IPS DF 6.9 (cell line): ENCODE results near the gene GRK4.

Experiments
- DNase-seq: peaks from one replicate; pipeline ENCODE4 v3.0.0-alpha.2; 2013; ENCODE audit warnings: low read depth, low spot score
- H3K27ac ChIP-seq: one replicate; pipeline ENCODE4 v1.5.1; 2013; ENCODE audit warnings: low read length, control low read depth
- H3K27me3 ChIP-seq: 2 replicates; pipeline ENCODE4 v1.6.1; 2013; ENCODE audit warnings: mild to moderate bottlenecking, low read length; ENCODE audit not compliant: control insufficient read depth, insufficient read depth
- H3K36me3 ChIP-seq: 2 replicates; pipeline ENCODE4 v1.6.1; 2013; ENCODE audit warnings: low read length; ENCODE audit not compliant: control insufficient read depth, insufficient read depth
- H3K4me1 ChIP-seq: 2 replicates; pipeline ENCODE4 v1.6.1; 2013; ENCODE audit warnings: low read length; ENCODE audit not compliant: control insufficient read depth, insufficient read depth
- H3K4me3 ChIP-seq: 2 replicates; pipeline ENCODE4 v1.5.1; 2013; ENCODE audit warnings: mild to moderate bottlenecking, low read length
- H3K9me3 ChIP-seq: 2 replicates; pipeline ENCODE4 v1.6.1; 2013; ENCODE audit warnings: low read length, inconsistent platforms; ENCODE audit not compliant: control insufficient read depth, insufficient read depth
- WGBS: extraction: QIAGEN DNeasy Blood & Tissue Kit; methylation state at CpG from one replicate; pipeline ENCODE4 v1.1.7; 2013; ENCODE audit warnings: mixed read lengths, missing lambda C conversion rate; ENCODE audit not compliant: insufficient read length, insufficient coverage; 5-methylcytosine and 5-hydroxymethylcytosine counted together

The GRK4 gene

DNA sequence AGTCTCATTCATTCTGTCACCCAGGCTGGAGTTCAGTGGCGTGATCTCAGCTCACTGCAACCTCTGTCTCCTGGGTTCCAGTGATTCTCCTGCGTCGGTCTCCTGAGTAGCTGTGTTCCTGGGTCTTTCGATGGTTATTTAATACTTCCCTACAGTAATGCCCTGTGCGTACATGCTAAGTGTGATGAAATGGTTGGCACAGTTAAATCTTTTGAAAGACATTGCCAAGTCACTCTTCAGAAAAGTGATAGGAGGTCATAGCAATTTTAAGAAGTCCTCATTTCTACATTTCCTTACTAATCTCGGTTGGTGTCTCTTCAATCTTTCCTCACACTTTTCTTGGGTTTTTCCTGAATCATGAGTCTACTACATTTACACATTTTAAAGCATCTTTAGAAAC, 96.6 kb downstream of the GRK4 start:
- H3K9me3 ChIP-seq = no peaks in the 10 kb centered on the region
- no CpG with 5 or more reads among the region's 6 CpGs for whole genome bisulfite sequencing
- no peaks in the 10 kb centered on the region for H3K27me3 ChIP-seq
- H3K27ac ChIP-seq = no peak overlapping the region
- DNase-seq = no peak
- H3K4me3 ChIP-seq = no peak overlapping the region
- H3K36me3 ChIP-seq = no peaks in the 10 kb centered on the region
- H3K4me1 ChIP-seq = no peaks in the 10 kb centered on the region

DNA sequence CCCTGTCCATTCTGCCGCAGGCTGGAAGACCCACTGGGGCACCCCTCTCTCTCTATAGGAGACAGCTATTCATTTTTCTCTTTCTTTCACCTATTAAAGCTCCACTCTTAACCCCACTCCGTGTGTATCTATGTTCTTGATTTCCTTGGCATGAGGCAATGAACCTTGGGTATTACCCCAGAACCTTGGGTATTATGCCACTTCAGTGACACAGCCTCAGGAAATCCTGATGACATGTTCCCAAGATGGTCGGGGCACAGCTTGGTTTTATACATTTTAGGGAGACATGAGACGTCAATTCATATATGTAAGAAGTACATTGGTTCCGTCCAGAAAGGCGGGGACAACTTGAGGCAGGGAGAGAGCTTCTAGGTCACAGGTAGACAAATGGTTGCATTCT, 97.6 kb downstream of the GRK4 start:
- no CpG with 5 or more reads among the region's 6 CpGs for whole genome bisulfite sequencing
- H3K27ac ChIP-seq = no peak overlapping the region
- H3K9me3 ChIP-seq = no peaks in the 10 kb centered on the region
- H3K4me3 ChIP-seq = no peak overlapping the region
- H3K36me3 ChIP-seq = no peaks in the 10 kb centered on the region
- DNase-seq = no peak
- H3K4me1 ChIP-seq = no peaks in the 10 kb centered on the region
- no peaks in the 10 kb centered on the region for H3K27me3 ChIP-seq

DNA sequence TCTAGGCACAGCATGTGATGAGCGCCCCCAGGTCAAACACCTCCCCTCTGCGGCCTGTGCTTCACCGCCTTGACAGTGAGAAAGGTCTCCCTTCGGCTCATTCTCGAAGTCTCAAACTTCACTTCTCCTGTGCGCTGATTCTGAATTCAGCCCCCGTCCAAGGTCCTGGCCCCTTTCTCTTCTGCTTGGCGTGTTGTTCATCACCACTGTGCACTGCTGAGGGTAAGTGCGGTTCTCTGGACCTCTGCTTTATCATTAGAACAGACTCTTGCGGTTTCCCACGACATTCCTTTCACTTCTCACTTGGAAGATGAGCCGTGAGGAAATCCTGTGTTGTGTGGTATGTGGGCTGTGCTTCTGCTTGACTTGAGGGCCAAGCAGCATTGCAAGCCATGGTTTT, 99.1 kb downstream of the GRK4 start:
- no peak for DNase-seq
- no CpG with 5 or more reads among the region's 12 CpGs for whole genome bisulfite sequencing
- Histone ChIP-seq H3K4me1 (no peaks in the 10 kb centered on the region), H3K4me3 (no peak overlapping the region), H3K9me3 (no peaks in the 10 kb centered on the region), H3K27ac (no peak overlapping the region), H3K27me3 (no peaks in the 10 kb centered on the region), H3K36me3 (no peaks in the 10 kb centered on the region)

DNA sequence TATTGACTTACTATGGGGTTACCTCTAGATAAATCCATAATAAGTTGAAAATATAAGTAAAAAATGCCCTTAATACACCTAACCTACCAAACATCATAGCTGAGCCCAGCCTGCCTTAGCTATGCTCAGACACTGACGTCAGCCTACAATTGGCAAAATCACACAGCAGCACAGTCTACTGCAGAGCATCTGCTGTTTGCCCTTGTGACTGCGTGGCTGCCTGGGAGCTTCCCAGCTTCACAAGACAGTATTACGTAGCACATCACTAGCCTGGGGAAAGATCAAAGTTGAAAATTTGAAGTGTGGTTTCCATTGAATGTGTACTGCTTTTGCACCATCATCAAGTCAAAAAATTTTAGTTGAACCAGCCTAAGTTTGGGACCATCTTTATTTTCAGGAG, 102.2 kb downstream of the GRK4 start:
- Histone ChIP-seq H3K4me1 (no peaks in the 10 kb centered on the region), H3K27ac (no peak overlapping the region), H3K9me3 (no peaks in the 10 kb centered on the region), H3K27me3 (no peaks in the 10 kb centered on the region), H3K4me3 (no peak overlapping the region), H3K36me3 (no peaks in the 10 kb centered on the region)
- no peak for DNase-seq
- WGBS = no CpG with 5 or more reads among the region's 3 CpGs

DNA sequence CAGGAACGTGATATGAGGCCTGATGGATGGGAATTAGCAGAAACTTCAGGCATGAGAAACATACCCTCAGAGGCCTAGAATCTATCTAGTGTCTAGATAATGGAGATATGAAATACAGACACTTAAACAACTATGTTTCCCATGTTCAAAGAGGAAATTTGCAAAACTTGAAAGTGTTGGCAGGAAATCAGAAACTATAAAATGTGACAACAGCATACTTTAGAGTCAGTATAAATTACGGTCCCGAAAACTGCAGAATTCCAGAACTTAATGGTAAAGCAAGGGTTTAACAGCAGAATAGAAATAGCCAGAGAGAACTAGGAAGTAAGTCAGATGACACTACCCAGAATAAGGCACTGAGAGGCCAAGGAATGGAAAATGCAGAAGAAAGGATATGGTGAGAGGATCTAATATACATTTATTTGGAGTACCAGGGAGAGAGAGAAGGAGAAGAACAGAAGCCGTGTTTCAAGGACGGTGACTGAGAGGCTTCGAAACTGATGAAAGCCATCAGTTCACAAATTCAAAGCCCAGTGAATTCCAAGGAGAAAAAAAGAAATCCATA, 103.5 kb downstream of the GRK4 start:
- no peaks in the 10 kb centered on the region for H3K4me1 ChIP-seq
- H3K27me3 ChIP-seq = no peaks in the 10 kb centered on the region
- no peak overlapping the region for H3K4me3 ChIP-seq
- no peaks in the 10 kb centered on the region for H3K36me3 ChIP-seq
- WGBS = no CpG with 5 or more reads among the region's 6 CpGs
- DNase-seq = no peak
- no peaks in the 10 kb centered on the region for H3K9me3 ChIP-seq
- H3K27ac ChIP-seq = no peak overlapping the region

DNA sequence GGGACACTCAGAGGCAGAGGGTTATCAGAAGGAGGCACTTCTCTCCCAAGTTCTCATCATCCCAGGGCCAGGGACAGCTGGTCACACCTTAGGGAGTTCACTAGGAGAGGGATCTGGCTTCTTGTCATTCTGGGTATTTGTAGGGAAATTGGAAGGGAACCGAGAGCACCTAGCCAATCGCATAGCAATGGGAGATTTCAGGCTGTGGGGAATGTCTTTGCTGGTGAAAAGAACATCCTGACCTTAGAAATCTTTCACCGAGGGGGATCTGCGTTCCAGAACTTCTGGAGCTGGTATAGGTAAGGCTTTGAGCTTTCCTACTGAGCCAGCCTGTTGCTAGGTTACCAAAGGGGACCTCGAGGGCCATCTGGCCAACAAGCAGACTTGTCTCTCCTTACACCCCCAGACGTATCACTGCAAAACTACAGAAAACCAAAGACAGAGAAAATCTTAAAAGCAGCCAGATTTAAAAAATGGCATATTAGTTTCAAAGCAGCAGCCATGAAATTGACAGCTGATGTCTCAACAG, 104.2 kb downstream of the GRK4 start:
- H3K4me3 ChIP-seq = no peak overlapping the region
- no peaks in the 10 kb centered on the region for H3K4me1 ChIP-seq
- no peaks in the 10 kb centered on the region for H3K9me3 ChIP-seq
- H3K27me3 ChIP-seq = no peaks in the 10 kb centered on the region
- H3K36me3 ChIP-seq = no peaks in the 10 kb centered on the region
- WGBS = no CpG with 5 or more reads among the region's 6 CpGs
- H3K27ac ChIP-seq = no peak overlapping the region
- DNase-seq = no peak

DNA sequence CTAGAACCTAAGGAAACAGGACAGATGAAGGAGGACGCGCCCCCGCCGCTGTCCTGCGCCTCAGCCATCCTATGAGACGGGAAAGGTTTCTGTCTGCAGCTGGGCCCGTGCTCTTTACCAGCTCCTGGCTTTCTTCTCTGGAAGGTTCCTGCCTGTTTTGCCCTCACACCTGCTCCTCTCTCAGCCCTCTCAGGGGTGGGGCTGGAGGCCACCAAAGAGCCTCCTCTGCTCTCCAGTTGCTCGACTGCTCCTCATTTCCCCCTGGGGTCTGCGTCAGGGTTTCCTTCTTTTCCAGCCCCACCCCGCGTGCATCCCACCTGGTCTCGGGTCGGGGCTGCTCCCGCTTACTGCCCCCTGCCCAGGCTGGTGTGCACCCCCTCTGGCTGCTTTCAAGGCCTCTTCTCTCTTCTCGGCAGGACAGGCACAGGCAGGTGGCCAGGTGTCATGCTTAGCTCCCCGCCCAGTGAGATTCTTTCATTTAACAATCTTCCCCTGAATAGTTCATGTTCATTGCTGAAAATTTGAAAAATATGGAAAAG, 106.4 kb downstream of the GRK4 start:
- H3K9me3 ChIP-seq = no peaks in the 10 kb centered on the region
- no peak for DNase-seq
- no peaks in the 10 kb centered on the region for H3K4me1 ChIP-seq
- H3K27me3 ChIP-seq = no peaks in the 10 kb centered on the region
- no peak overlapping the region for H3K4me3 ChIP-seq
- no peaks in the 10 kb centered on the region for H3K36me3 ChIP-seq
- no CpG with 5 or more reads among the region's 16 CpGs for WGBS
- no peak overlapping the region for H3K27ac ChIP-seq

DNA sequence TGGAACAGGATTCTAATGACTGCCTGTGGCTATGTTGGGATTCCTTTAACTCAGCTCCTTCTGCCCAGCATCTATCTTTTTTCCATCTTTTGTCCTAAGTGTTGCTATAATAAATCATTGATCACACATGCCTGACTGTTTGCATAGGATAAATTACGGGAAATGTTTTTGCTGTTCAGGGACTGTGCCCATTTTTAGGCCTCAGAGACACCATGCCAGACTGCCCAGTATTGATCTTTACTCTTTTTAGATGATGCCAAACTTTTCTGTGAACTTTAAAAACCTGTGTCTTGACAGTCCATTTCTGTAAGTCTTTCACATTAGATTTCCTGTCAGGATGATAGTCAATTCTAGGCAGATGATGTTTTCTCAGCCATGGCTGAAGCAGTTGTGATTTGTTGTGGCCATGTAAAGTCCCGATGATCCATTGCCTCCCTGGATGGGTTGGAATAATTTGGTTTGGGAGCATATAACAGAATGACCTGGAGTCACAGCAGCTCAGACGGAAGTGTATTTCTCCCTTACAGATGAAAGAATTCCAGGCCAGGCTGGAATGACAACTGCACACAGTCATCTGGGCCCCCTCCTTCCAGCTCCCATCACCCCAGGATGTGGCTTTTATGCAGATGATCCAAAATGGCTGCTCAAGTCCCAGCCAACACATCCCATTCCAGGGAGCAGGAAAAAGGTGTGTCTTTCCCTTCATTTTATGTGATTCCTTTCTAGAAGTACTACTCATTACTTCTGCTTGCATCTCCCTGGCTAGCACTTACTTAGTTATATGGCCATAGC, 107.5 kb downstream of the GRK4 start:
- Histone ChIP-seq H3K4me1 (no peaks in the 10 kb centered on the region), H3K27ac (no peak overlapping the region), H3K4me3 (no peak overlapping the region), H3K27me3 (no peaks in the 10 kb centered on the region), H3K9me3 (no peaks in the 10 kb centered on the region), H3K36me3 (no peaks in the 10 kb centered on the region)
- no CpG with 5 or more reads among the region's 3 CpGs for WGBS
- DNase-seq = no peak

DNA sequence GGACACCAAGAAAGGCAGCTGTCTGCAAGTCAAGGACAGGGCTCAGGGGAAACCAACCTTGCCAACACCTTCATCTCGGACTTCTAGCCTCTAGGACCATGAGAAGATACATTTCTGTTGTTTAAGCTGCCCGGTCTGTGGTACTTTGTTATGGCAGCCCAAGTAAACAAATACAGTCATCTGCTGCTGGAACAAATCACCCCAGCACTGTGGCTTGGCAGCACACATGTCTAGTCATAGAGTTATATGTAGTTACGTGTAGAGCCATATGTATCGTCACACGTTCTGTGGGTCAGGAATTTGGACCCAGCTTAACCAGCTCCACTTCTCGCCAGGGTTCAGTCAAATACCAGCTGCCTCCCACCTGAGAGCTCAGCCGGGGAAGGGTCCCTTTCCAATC, 108.4 kb downstream of the GRK4 start:
- Histone ChIP-seq H3K27me3 (no peaks in the 10 kb centered on the region), H3K36me3 (no peaks in the 10 kb centered on the region), H3K9me3 (no peaks in the 10 kb centered on the region), H3K4me3 (no peak overlapping the region), H3K27ac (no peak overlapping the region), H3K4me1 (no peaks in the 10 kb centered on the region)
- DNase-seq = no peak
- WGBS = no CpG with 5 or more reads among the region's 7 CpGs

DNA sequence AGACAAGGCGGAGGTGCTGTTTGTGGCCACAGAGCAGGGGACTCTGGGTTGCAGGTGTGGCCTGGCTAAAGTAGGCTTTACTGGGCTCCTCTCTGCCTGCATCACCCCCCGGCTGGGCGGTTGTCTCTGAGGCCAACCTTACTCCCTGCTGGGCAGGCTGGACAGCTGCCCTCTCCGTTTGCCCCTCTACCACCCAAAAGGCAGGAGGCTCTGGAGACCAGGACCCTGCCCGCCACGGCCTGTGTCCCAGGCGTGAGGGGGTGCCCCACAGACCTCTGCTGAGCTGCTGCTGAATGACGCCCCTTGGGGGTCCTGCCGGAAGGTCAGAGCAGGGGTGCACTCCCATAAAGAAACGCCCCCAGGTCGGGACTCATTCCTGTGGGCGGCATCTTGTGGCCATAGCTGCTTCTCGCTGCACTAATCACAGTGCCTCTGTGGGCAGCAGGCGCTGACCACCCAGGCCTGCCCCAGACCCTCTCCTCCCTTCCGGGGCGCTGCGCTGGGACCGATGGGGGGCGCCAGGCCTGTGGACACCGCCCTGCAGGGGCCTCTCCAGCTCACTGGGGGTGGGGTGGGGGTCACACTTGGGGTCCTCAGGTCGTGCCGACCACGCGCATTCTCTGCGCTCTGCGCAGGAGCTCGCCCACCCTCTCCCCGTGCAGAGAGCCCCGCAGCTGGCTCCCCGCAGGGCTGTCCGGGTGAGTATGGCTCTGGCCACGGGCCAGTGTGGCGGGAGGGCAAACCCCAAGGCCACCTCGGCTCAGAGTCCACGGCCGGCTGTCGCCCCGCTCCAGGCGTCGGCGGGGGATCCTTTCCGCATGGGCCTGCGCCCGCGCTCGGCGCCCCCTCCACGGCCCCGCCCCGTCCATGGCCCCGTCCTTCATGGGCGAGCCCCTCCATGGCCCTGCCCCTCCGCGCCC, 110.0 kb downstream of the GRK4 start:
- no peaks in the 10 kb centered on the region for H3K27me3 ChIP-seq

More for the DNA sequence above, 110.0 kb downstream of the GRK4 start:
- no peak overlapping the region for H3K27ac ChIP-seq
- H3K4me3 ChIP-seq = peak overlapping the region; percentile 84
- no peaks in the 10 kb centered on the region for H3K9me3 ChIP-seq
- H3K36me3 ChIP-seq = no peaks in the 10 kb centered on the region
- no peaks in the 10 kb centered on the region for H3K4me1 ChIP-seq
- WGBS = no CpG with 5 or more reads among the region's 54 CpGs
- DNase-seq = no peak
